HepG2 (cell line): Measurements from ENCODE around the gene L3MBTL4. TPM values are rescaled to one million over a fixed set of nuclear protein-coding genes. Genes with fewer than 3 reads are reported as not detected.

ENCODE experiments used
- ATAC-seq: fragments of 200-7000 bp; cut with Tn5 transposase; 3 replicates; pipeline ENCODE4 v1.9.1; 2020; ENCODE audit warnings: mild to moderate bottlenecking, moderate library complexity
- BruUV-seq: library from RNA; stranded (reverse); fragments of 400-500 nt; replicated peaks from 2 replicates; lab custom pipeline; 2021; lab: Mats Ljungman, UMichigan
- CTCF ChIA-PET: fragments of 300-600 bp; formaldehyde crosslinking; extraction: SDS; loops from one replicate; lab custom pipeline; 2021; ENCODE audit warnings: low total read pairs, inconsistent platforms, low intra/inter-chr PET ratio; lab: Yijun Ruan, JAX
- POLR2A ChIA-PET: fragments of 350-600 bp; sonication (Branson Sonifier 250); formaldehyde crosslinking; loops from one replicate; lab custom pipeline; 2020; ENCODE audit warnings: antibody characterized with exemption, inconsistent platforms; lab: Yijun Ruan, JAX
- DNase-seq: peaks from one replicate; pipeline ENCODE4 v3.0.0-alpha.2; 2015; ENCODE audit warnings: low spot score
- FAIRE-seq: peaks from 3 replicates; lab custom pipeline; 2011; peaks lifted over from hg19 to GRCh38; lab: Jason Lieb, UNC
- H2AFZ ChIP-seq: one replicate; pipeline ENCODE4 v1.6.1; 2011; ENCODE audit warnings: low read length, inconsistent platforms
- H3K27ac ChIP-seq: fragments of 300-600 bp; 3 replicates; pipeline ENCODE4 v1.8.0; 2011; ENCODE audit warnings: mixed run types, mild to moderate bottlenecking, mixed read lengths, low read length, inconsistent platforms; ENCODE audit not compliant: insufficient read depth; ENCODE audit errors: extremely low read length
- H3K27me3 ChIP-seq, 2 experiments: fragments of 200-600 bp in 1 of 2; 2 replicates in 1 of 2; 3 replicates in 1 of 2; pipeline versions ENCODE4 v1.6.0 to v1.8.0; 2011; ENCODE audit warnings: low read length in 2 of 2, mild to moderate bottlenecking in 2 of 2, moderate library complexity in 2 of 2, inconsistent platforms in 1 of 2; ENCODE audit not compliant: insufficient read depth in 2 of 2, control insufficient read depth in 1 of 2
- H3K36me3 ChIP-seq, 2 experiments: fragments of 200-600 bp in 1 of 2; replicated peaks in 1 of 2; 2 replicates in 1 of 2; 3 replicates in 1 of 2; pipeline versions ENCODE4 v1.5.1 to v1.8.0; 2011; ENCODE audit warnings: low read length in 2 of 2, inconsistent platforms in 1 of 2; ENCODE audit not compliant: insufficient read depth in 2 of 2, control insufficient read depth in 1 of 2
- H3K4me1 ChIP-seq: 2 replicates; pipeline ENCODE4 v1.5.1; 2012; ENCODE audit warnings: low read length, inconsistent platforms; ENCODE audit not compliant: insufficient read depth
- H3K4me2 ChIP-seq: 2 replicates; pipeline ENCODE4 v1.6.0; 2011; ENCODE audit warnings: low read depth, low read length, inconsistent platforms
- H3K4me3 ChIP-seq, 3 experiments: fragments of 200-600 bp in 1 of 3; sonication (generic), shearing (Covaris generic) in 1 of 3; replicated peaks in 1 of 3; 2 replicates each; pipeline ENCODE4 v1.5.1; 2011 to 2016; ENCODE audit warnings: low read length in 3 of 3, inconsistent platforms in 2 of 3, low read depth in 2 of 3, mild to moderate bottlenecking in 2 of 3, control low read depth in 1 of 3, mixed read lengths in 1 of 3; ENCODE audit not compliant: insufficient read depth in 1 of 3
- H3K79me2 ChIP-seq: one replicate; pipeline ENCODE4 v1.6.1; 2011; ENCODE audit warnings: low read length, inconsistent platforms; ENCODE audit not compliant: insufficient read depth
- H3K9ac ChIP-seq: 2 replicates; pipeline ENCODE4 v1.6.0; 2011; ENCODE audit warnings: mild to moderate bottlenecking, low read depth, low read length, inconsistent platforms; ENCODE audit not compliant: insufficient read depth
- H3K9me3 ChIP-seq: 2 replicates; pipeline ENCODE4 v1.5.1; 2012; ENCODE audit warnings: mild to moderate bottlenecking, low read length
- H4K20me1 ChIP-seq: 2 replicates; pipeline ENCODE4 v1.6.0; 2011; ENCODE audit warnings: inconsistent platforms, mild to moderate bottlenecking, low read length, moderate library complexity; ENCODE audit not compliant: insufficient read depth
- BHLHE40 ChIP-seq: IDR thresholded peaks from 2 replicates; pipeline ENCODE4 v1.6.1; 2011; ENCODE audit warnings: low read length, improper control_type of control experiment
- EEA1 ChIP-seq: sonication (generic); formaldehyde crosslinking; IDR thresholded peaks from 2 replicates; pipeline ENCODE4 v1.5.1; 2020; ENCODE audit warnings: mild to moderate bottlenecking, missing genetic modification reagents, borderline replicate concordance
- EZH2 ChIP-seq: conservative IDR thresholded peaks from 2 replicates; pipeline ENCODE4 v1.6.1; 2012; ENCODE audit warnings: mild to moderate bottlenecking, low read depth, low read length, moderate library complexity
- HMG20B ChIP-seq: conservative IDR thresholded peaks from 2 replicates; pipeline ENCODE4 v1.6.1; 2016; ENCODE audit warnings: missing genetic modification reagents, missing compliant biosample characterization
- IRF2 ChIP-seq: IDR thresholded peaks from 2 replicates; pipeline ENCODE4 v1.6.1; 2018; ENCODE audit warnings: missing genetic modification reagents, missing compliant biosample characterization
- MXD4 ChIP-seq: IDR thresholded peaks from 2 replicates; pipeline ENCODE4 v1.6.1; 2016; ENCODE audit warnings: mild to moderate bottlenecking, missing biosample characterization, missing genetic modification reagents
- MYC ChIP-seq: sonication (generic); formaldehyde crosslinking; IDR thresholded peaks from 2 replicates; pipeline ENCODE4 v1.9.0; 2021; ENCODE audit warnings: missing genetic modification reagents, borderline replicate concordance
- PTBP1 ChIP-seq: fragments of 200-400 bp; formaldehyde crosslinking; IDR thresholded peaks from 2 replicates; pipeline ENCODE4 v1.6.1; 2018; ENCODE audit warnings: low read length, low read depth; ENCODE audit not compliant: poor library complexity, severe bottlenecking
- U2AF2 ChIP-seq: fragments of 200-400 bp; formaldehyde crosslinking; IDR thresholded peaks from 2 replicates; pipeline ENCODE4 v1.6.1; 2017; ENCODE audit warnings: low read depth, mild to moderate bottlenecking, low read length
- ZBTB2 ChIP-seq: sonication (generic); formaldehyde crosslinking; IDR thresholded peaks from 2 replicates; pipeline ENCODE4 v1.8.0; 2022; ENCODE audit warnings: low read depth, missing genetic modification reagents
- ZBTB42 ChIP-seq: sonication (generic); formaldehyde crosslinking; IDR thresholded peaks from 2 replicates; pipeline ENCODE4 v1.5.0; 2020; ENCODE audit warnings: mild to moderate bottlenecking, missing genetic modification reagents
- ZFP37 ChIP-seq: sonication (generic); formaldehyde crosslinking; IDR thresholded peaks from 2 replicates; pipeline ENCODE4 v1.4.0; 2020; ENCODE audit warnings: missing genetic modification reagents, borderline replicate concordance
- ZNF333 ChIP-seq: sonication (generic); formaldehyde crosslinking; IDR thresholded peaks from 2 replicates; pipeline ENCODE4 v1.4.0; 2020; ENCODE audit warnings: mild to moderate bottlenecking, missing genetic modification reagents, borderline replicate concordance
- ZNF335 ChIP-seq: sonication (generic); formaldehyde crosslinking; IDR thresholded peaks from 2 replicates; pipeline ENCODE4 v1.4.0; 2020; ENCODE audit warnings: missing genetic modification reagents
- ZNF34 ChIP-seq: sonication (generic); formaldehyde crosslinking; IDR thresholded peaks from 2 replicates; pipeline ENCODE4 v1.4.0; 2020; ENCODE audit warnings: mild to moderate bottlenecking, missing genetic modification reagents, borderline replicate concordance
- ZNF484 ChIP-seq: sonication (generic); formaldehyde crosslinking; IDR thresholded peaks from 2 replicates; pipeline ENCODE4 v1.5.1; 2020; ENCODE audit warnings: mild to moderate bottlenecking, low read depth, missing genetic modification reagents, borderline replicate concordance
- ZNF776 ChIP-seq: sonication (generic); formaldehyde crosslinking; IDR thresholded peaks from 2 replicates; pipeline ENCODE4 v1.4.0; 2020; ENCODE audit warnings: mild to moderate bottlenecking, missing genetic modification reagents
- ZNF839 ChIP-seq: sonication (generic); formaldehyde crosslinking; IDR thresholded peaks from 2 replicates; pipeline ENCODE4 v1.4.0; 2020; ENCODE audit warnings: missing genetic modification reagents, mild to moderate bottlenecking, borderline replicate concordance
- WGBS: methylation state at CpG from one replicate; pipeline ENCODE4 v1.1.6; 2017; ENCODE audit warnings: low lambda C conversion rate; 5-methylcytosine and 5-hydroxymethylcytosine counted together
- in situ Hi-C: cut with HindIII; loops from 2 replicates; pipeline ENCODE4 v1.10.0; 2017; ENCODE audit warnings: low pct_unique_long_range_greater_than_20kb; ENCODE audit not compliant: extremely low pct_ligation_motif_present
- intact Hi-C: fragments of 100-400 bp; cut with micrococcal nuclease; formaldehyde crosslinking; loops from one replicate; pipeline ENCODE4 v1.10.0; 2022; ENCODE audit not compliant: unreplicated experiment
- polyA plus RNA-seq, 8 experiments: library from polyadenylated mRNA; depleted of rRNA in 3 of 8; stranded (reverse) in 7 of 8; unstranded in 1 of 8; fragments of >200 nt; fragmentation: Illumina TruSeq in 4 of 8; extraction: Trizol in 4 of 8; gene quantifications; 2 replicates each; pipeline versions ENCODE4 v1.2.1 to v1.2.3, GENCODE V29; 2011 to 2016; ENCODE audit warnings: low read depth in 4 of 8, missing spikeins in 1 of 8, mixed read lengths in 1 of 8; ENCODE audit not compliant: insufficient read depth in 1 of 8
- total RNA-seq, 5 experiments: library from RNA; depleted of rRNA; stranded (reverse); fragments of >200 nt; fragmentation: Illumina TruSeq; extraction: Trizol; gene quantifications; 2 replicates each; pipeline ENCODE4 v1.2.3, GENCODE V29; 2016; ENCODE audit warnings: low read depth in 1 of 5
- TF ChIP-seq, protein P1 (sequence below): sonication (generic); formaldehyde crosslinking; IDR thresholded peaks from 2 replicates; pipeline ENCODE4 v1.4.0; 2020; ENCODE audit warnings: missing genetic modification reagents
- TF ChIP-seq, protein P2 (sequence below): IDR thresholded peaks from 2 replicates; pipeline ENCODE4 v1.6.1; 2016; ENCODE audit warnings: missing biosample characterization, missing genetic modification reagents, low read depth

The L3MBTL4 gene
- total and polyA plus RNA-seq, 2 of the 13 experiments (the other 11 are each of a cell fraction or from before 2014, with no cell fraction given) = 10.8 to 13.3 TPM

- peaks cover 0 to 25% of the 10 kb centered on the region in 2 experiments; a peak in 3 of 5 replicates for H3K36me3 ChIP-seq
- H2AFZ ChIP-seq = no peak overlapping the region
- no peak for DNase-seq
- H3K27me3 ChIP-seq = no peaks in the 10 kb centered on the region
- peaks cover 10% of the 10 kb centered on the region; the same call in 1 of the 2 replicates for H3K9me3 ChIP-seq
- no peaks in the 10 kb centered on the region for H3K4me1 ChIP-seq
- WGBS = 95% methylated on average over 10 of the region's 10 CpGs
- CTCF ChIA-PET = no interaction called here
- no peaks in the 10 kb centered on the region for H3K79me2 ChIP-seq
- H3K4me3 ChIP-seq = no peak overlapping the region
- in situ Hi-C loops = no loop called here
- intact Hi-C loops = no loop called here
- no peak overlapping the region for H3K27ac ChIP-seq
- TF ChIP-seq ZNF34 = no peak
- no peak for TF ChIP-seq ZNF484
- TF ChIP-seq, protein P1, sequence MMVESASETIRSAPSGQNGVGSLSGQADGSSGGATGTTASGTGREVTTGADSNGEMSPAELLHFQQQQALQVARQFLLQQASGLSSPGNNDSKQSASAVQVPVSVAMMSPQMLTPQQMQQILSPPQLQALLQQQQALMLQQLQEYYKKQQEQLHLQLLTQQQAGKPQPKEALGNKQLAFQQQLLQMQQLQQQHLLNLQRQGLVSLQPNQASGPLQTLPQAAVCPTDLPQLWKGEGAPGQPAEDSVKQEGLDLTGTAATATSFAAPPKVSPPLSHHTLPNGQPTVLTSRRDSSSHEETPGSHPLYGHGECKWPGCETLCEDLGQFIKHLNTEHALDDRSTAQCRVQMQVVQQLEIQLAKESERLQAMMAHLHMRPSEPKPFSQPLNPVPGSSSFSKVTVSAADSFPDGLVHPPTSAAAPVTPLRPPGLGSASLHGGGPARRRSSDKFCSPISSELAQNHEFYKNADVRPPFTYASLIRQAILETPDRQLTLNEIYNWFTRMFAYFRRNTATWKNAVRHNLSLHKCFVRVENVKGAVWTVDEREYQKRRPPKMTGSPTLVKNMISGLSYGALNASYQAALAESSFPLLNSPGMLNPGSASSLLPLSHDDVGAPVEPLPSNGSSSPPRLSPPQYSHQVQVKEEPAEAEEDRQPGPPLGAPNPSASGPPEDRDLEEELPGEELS (CRISPR knock-in tag) = no peak
- TF ChIP-seq BHLHE40 = no peak
- TF ChIP-seq ZNF839 (CRISPR knock-in tag) = no peak
- no peak for TF ChIP-seq EZH2
- TF ChIP-seq ZFP37 = no peak
- TF ChIP-seq PTBP1 = no peak
- TF ChIP-seq U2AF2 = no peak
- TF ChIP-seq ZNF335 (CRISPR knock-in tag) = no peak
- TF ChIP-seq ZNF776 (CRISPR knock-in tag) = no peak
- no peak for TF ChIP-seq IRF2 (CRISPR knock-in tag)
- no peak for TF ChIP-seq EEA1 (CRISPR knock-in tag)
- no peak for TF ChIP-seq MYC (CRISPR knock-in tag)
- no peak for TF ChIP-seq ZBTB2 (CRISPR knock-in tag)
- TF ChIP-seq ZNF333 (CRISPR knock-in tag) = no peak
- no peak for TF ChIP-seq HMG20B (CRISPR knock-in tag)
- no peak for TF ChIP-seq MXD4 (CRISPR knock-in tag)
- TF ChIP-seq, protein P2, sequence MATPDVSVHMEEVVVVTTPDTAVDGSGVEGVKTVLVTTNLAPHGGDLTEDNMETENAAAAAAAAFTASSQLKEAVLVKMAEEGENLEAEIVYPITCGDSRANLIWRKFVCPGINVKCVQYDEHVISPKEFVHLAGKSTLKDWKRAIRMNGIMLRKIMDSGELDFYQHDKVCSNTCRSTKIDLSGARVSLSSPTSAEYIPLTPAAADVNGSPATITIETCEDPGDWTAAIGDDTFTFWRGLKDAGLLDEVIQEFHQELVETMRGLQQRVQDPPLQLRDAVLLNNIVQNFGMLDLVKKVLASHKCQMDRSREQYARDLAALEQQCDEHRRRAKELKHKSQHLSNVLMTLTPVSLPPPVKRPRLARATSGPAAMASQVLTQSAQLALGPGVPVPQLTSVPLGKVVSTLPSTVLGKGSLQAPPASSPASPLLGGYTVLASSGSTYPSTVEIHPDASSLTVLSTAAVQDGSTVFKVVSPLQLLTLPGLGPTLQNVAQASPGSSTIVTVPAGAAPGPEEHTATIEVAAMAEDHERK (CRISPR knock-in tag) = no peak
- no peak for TF ChIP-seq ZBTB42 (CRISPR knock-in tag)
- TF ChIP-seq, all 625 proteins: peak for 0
- Histone ChIP-seq H4K20me1 (no peaks in the 10 kb centered on the region), H3K9ac (no peak overlapping the region), H3K4me2 (no peak overlapping the region)
- BruUV-seq = no TSS peak
- POLR2A ChIA-PET = no interaction called here
- FAIRE-seq = no peak
- no peak for ATAC-seq
Measured at GRCh38 chr18:6132751-6133368, 281.9 kb downstream of the L3MBTL4 start.
